ENCODE measurements around the gene SYNGR1.

The SYNGR1 gene

DNA sequence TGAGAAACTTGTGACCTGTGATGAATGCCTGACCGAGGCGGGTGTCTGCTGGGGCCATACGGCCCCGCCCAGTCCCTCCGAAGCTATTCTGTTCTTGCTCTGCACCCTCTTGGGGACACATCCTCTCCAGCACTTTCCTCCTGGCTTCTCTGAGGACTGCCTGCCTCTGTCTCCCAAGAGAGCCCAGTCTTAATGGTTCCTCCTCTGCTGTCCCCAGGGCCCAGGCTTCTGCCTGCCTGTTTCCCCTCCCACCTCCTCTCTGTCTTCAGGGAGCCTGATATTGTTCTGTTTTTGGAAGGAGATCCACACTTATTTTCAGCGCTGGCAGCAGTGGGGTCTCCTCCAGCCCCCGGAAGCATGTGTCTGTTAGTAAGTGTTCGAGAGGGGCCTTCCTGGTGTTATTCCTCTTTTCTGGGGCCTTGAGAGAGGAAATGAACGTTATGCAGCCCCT lies 18.7 kb downstream of the SYNGR1 start:
- no peak for DNase-seq (ENCODE audit: low read depth in 3 of 3)

- no peak for DNase-seq (ENCODE audit: low read depth in 3 of 3)
These were observed 19.4 kb downstream of the SYNGR1 start for GRCh38 chr22:39369186-39369585.

DNA sequence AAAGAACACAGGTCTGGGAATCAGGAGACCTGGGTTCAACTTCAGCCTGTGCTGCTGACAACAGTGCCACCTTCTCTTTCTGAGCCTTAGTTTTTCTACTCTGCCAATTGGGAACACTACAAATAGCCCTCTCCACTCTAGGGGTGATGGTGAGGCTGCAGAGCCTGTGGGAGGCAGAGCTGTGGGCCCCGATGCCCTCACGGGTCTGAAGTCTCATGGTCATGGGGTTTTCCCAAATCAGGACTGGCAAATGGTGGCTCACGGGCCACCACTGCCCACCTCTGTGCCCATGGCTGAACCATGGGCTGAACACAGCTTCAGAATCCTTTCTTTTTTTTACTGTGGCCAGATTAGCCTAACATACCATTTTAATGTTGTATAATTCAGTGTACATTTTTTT lies 19.8 kb downstream of the SYNGR1 start:
- no peak for DNase-seq (ENCODE audit: low read depth in 3 of 3)

DNA sequence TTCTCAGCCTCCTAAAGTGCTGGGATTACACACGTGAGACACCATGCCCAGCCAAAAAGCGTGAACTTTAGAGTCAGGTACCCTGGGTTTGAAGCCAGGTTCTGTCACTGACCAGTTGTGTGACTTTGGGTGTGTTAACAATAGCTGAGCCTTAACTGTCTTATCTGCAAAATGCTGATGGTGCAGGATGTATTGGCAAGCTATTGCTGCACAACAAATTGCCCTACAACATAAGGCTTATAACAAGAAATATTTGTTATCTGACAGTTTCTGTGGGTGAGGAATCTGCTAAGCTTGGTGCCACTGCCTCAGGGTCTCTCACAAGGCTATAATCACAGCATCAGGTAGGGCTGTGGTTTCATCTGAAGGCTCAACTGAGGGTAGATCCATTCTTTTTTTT lies 21.9 kb downstream of the SYNGR1 start:
- DNase-seq (ENCODE audit: low read depth in 3 of 3): no peak

DNA sequence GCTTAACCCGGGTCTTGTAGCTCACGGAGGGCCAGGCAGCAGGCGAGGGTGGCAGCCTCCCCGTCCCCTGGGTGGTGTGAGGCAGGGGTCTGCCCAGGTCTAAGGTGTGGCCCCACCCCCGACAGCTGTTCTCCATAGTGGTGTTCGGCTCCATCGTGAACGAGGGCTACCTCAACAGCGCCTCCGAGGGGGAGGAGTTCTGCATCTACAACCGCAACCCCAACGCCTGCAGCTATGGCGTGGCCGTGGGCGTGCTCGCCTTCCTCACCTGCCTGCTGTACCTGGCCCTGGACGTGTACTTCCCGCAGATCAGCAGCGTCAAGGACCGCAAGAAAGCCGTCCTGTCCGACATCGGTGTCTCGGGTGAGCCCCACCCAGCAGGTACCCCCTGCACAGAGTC lies 24.4 kb downstream of the SYNGR1 start:
- DNase-seq (ENCODE audit: low read depth in 3 of 3): no peak

DNA sequence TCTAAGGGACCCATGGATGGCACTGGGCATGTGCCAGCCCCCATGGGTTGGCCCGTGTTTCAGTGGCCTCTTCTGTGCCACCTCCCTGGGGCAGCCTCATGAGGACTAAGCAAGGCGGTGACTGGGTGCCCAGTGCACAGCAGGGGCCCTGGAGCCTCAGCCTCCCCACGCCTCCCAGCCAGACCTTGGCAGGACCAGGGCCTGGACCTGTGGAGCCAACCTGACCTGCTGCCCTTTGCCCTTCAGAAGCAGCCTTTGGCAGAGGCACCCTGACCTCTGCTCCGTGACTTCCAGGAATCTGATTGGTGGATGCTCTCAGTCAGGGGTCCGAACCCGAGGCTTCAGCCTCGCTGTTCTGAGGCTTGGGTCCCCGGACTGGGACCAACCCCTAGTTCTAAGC lies 25.0 kb downstream of the SYNGR1 start:
- DNase-seq (ENCODE audit: low read depth in 3 of 3): no peak

GRCh38 chr22:39375646-39376045 lies 25.9 kb downstream of the SYNGR1 start:
- no peak for DNase-seq (ENCODE audit: low read depth in 3 of 3)

GRCh38 chr22:39379756-39380730 lies 30.3 kb downstream of the SYNGR1 start:
- DNase-seq (ENCODE audit: low read depth in 3 of 3): no peak

- no peak for DNase-seq (ENCODE audit: low read depth in 3 of 3)
These were observed 31.4 kb downstream of the SYNGR1 start for GRCh38 chr22:39381009-39381755.

DNA sequence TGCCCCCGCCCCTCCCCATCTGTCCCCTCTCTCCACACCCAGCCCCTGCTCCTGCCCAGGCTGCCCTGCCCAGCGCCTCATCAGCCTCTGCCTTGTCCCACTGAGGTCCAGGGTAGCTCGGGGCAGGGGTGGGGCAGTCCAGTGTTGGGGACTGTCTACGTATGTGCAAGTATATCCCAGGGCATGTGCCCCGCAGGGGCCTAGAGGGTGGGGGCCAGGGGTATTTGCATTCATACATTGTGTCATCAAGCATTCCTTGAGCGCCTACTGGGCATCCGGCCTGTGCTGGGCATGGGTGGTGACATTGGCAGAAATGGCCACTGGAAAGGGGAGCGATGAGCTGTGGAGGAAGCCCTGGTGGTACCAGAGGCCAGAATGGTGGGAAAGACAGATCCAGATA lies 32.1 kb downstream of the SYNGR1 start:
- no peak for DNase-seq (ENCODE audit: low read depth in 3 of 3)

DNA sequence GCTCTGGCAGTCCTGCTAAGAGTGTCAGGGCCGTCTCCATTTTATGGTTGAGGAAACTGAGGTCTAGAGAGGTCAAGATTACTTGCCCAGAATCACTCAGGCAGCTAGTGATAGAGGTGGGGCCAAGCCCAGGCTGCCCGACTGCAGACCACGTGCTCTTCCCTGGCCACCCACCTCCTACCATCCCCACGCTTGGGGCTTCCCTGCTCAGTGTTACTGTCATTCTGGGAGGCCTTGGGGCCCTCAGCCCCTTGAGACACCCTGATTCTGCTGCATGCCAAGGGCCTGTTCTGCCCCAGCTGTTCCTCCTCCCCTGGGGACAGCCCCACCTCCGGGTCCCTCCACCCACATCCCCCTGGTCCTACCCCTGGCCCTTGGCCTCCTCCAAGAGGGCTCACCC lies 32.6 kb downstream of the SYNGR1 start:
- no peak for DNase-seq (ENCODE audit: low read depth in 3 of 3)

GRCh38 chr22:39383841-39384625 lies 34.2 kb downstream of the SYNGR1 start:
- DNase-seq (ENCODE audit: low read depth in 3 of 3): no peak

DNA sequence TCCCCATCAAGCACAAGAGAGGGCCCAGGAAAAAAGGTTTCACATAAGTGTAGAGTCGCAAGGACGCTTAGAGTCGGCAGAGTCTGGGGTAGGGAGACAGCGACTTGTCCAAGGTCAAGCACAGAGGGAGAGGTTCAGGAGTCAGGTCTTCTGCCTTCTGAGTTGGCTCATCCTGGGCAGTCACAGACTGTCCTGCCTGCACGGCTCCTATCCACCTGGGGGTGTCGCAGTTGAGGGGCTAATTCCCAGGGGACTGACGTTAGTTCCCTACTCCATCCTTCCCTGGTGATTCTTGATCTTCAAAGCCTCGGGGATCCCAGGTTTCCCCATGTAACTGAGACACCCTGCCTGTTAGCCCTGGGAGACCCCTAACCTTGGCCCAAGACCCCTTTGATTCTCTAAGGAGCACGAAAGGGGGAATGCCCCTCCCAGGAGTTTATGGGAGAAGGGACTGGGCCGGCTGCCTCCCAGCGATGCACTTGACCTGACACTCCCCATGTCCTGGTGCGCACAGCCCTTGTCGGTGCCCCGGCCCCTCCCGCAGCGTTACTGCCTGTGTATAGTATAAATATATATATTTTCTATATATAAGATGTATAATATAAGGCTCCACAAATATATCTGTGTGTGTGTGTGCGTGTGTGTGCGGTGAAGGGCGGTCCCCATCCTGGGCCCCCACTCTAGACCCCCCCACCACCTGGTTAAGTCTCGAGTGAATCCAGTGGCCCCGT lies 35.1 kb downstream of the SYNGR1 start:
- no peak for DNase-seq (ENCODE audit: low read depth in 3 of 3)

DNA sequence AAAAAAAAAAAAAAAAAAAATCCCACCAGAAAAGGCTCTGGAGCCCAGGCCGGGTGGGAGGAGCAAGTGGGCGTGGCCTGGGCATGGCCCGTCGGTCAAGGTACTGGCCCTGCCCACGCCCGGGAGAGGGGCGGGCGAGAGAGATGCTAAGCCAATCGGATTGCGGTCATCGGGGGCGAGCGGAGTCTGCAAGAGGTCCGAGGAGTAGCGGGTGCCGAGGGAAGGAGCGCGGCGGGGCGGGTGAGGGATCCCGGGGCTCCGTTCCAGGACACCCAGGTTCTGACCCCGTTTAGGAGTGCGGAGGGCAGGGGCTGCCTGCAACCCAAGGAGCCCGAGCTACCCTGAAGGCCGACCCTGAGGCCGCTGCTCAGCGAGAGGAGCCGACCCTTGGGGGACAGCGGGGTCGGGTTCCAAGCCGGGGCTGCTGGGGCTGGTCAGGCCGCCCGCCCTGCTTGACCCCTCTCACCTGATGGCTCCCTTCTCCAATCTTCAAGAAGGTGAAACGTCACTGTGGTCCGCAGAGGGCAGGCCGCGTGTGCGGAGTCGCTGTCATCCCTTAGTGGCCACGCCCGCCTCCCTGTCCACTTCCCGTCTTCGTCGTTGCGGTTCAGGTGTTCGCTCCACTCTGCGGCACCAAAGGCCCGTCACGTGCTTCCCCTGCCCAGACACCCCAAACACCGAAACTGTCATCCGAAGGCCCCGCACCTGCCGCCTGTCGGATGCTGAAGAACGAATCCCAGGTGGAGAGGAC lies 38.6 kb downstream of the SYNGR1 start:
- peak; percentile 23 to 66 (median 35) for DNase-seq (ENCODE audit: low read depth in 3 of 3)

DNA sequence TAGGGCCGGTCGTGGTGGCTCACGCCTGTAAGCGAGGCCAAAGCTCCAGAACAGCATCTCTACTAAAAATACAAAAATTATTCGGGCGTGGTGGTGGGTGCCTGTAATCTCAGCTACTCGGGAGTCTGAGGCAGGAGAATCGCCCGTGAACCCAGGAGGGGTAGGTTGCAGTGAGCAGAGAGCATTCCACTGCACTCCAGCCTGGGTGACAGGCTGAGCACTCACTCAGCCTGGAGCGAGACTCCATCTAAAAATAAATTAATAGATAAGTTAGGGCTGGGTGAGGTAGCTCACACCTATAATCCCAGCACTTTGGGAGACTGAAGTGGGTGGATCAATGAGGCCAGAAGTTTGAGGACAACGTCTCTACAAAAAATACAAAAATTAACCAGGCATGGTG lies 39.6 kb downstream of the SYNGR1 start:
- no peak for DNase-seq (ENCODE audit: low read depth in 3 of 3)

DNA sequence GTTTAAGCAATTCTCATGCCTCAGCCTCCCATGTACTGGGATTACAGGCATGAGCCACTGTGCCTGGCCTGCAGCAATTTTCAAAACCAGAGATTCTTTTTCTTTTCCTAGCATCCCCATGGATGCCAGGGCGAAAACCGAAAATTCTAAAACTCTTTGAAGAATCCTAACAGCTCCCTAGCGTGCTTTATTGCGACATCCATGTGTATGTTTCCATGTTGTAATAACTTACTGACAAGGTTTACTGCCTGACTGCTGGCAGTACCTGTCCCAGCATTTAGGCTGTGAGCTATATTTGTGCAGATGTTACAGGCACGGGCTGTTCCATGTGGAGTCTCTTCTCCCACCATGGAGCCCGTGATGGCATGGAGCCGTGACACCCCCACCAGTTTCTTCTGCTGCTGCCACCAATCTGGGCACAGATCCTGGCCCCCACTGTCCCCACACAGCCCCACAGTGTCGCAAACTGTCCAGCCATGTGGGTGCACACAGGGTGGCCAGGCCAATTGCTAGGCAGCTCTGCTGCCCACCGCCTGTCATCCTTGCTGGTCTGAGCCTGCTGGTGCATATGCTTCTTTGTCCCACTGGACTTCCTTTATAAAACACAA lies 42.7 kb downstream of the SYNGR1 start:
- no peak for DNase-seq (ENCODE audit: low read depth in 3 of 3)

DNA sequence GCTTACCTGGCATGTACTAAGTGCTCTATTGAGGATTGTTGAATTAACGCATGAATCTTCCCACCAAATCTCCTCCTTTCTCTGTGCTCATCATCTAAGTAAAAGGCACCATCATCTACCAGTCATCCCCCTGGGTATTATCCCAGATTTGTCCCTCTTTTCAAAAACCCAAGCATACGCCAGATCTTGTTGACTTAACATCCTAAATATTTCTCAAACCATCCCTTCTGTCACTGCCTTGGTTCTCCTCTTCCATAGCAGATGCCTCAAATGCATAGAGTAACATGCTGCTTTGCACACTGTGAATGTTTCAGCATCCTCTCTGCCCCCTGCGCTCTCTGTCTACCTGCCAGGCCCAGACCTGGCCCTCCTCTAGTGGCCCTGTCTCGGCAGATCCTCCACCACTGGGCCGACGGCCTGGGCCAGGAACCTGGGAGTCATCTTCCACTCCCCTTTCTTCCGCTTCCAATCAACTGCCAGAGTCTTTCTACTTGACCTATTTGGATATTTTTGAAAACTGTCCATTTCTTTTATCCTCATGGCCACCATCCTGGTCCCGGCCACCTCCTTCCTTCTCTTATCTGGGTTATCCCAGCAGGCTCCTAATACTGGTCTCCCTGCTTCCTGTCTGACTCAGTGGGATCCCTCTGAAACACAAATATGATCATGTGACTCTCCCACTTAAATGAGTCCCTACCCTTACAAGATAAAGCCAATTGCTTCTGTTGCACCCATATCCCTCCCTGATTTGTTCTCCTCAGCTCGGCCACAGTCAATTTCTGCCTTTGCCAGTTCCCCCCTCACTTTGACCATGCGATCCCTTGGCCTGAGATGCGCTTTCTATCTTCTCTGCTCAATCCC lies 46.4 kb downstream of the SYNGR1 start:
- no peak for DNase-seq (ENCODE audit: low read depth in 3 of 3)

DNA sequence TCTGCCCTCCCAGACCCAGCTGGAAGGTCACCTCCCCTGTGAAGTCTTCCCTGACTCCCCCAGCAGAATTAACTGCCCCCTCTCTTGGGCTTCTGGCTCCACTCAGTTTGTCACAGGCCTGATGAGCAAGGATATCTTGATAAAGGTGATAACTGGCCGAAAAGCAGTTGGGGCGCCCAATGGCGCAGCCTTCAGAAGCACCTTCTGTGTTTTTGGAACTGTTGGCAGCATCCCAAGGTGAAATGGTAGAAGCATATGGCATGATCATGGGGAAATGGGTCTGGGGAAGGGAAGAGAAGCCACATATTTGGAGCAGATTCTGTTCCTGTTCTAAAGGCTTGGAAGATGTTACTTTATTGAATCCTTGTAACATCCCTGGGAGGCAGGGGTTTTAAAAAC lies 47.0 kb downstream of the SYNGR1 start:
- no peak for DNase-seq (ENCODE audit: low read depth in 3 of 3)

- no peak for DNase-seq (ENCODE audit: low read depth in 3 of 3)
These were observed 51.5 kb downstream of the SYNGR1 start for GRCh38 chr22:39401301-39401631.
